Measurements from ENCODE around the gene PPM1D. TPM values are rescaled to one million over a fixed set of nuclear protein-coding genes. Genes with fewer than 3 reads are reported as not detected.

Gene PPM1D
- total RNA-seq, 4 donors from 2014 or later = 14.9 to 25.9 (median 15.6) TPM

DNA sequence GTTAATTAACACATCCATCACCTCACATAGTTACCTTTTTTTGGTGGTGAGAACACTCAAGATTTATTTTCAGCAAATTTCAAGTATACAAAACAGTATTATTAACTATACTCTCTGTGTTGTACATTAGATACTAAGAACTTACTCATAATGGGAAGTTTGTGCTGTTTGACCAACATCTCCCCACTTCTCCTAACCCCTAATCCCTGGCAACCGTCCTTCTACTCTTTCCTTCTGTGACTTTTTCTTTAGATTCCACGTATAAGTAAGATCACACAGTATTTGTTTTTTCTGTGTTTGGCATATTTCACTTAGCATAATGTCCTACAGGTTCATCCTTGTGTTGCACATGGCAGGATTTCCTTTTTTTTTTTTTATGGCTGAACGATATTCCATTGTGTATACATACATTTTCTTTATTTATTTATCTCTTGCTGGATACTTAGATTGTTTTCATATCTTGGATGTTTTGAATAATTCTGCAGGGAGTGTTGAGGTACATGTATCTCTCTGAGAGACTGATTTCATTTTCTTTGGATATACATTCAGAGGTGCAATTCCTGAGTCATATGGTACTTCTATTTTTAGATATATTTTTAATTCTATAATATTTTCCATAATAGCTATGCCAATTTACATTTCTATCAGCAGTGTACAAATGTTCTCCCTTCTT, 19.0 kb downstream of the PPM1D start:
- Histone ChIP-seq H3K27me3 (no peaks in the 10 kb centered on the region), H3K4me1 (peaks cover 0 to 39% (median 0%) of the 10 kb centered on the region in 4 donors), H3K36me3 (peaks cover 0 to 11% (median 0%) of the 10 kb centered on the region in 3 donors), H3K9me3 (no peaks in the 10 kb centered on the region), H3K27ac (no peak overlapping the region), H3K4me3 (no peak overlapping the region)
- WGBS, 2 donors = 20 to 29% methylated on average over 3 of the region's 3 CpGs
- TF ChIP-seq, protein P1, sequence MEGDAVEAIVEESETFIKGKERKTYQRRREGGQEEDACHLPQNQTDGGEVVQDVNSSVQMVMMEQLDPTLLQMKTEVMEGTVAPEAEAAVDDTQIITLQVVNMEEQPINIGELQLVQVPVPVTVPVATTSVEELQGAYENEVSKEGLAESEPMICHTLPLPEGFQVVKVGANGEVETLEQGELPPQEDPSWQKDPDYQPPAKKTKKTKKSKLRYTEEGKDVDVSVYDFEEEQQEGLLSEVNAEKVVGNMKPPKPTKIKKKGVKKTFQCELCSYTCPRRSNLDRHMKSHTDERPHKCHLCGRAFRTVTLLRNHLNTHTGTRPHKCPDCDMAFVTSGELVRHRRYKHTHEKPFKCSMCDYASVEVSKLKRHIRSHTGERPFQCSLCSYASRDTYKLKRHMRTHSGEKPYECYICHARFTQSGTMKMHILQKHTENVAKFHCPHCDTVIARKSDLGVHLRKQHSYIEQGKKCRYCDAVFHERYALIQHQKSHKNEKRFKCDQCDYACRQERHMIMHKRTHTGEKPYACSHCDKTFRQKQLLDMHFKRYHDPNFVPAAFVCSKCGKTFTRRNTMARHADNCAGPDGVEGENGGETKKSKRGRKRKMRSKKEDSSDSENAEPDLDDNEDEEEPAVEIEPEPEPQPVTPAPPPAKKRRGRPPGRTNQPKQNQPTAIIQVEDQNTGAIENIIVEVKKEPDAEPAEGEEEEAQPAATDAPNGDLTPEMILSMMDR (IDR thresholded peaks at IDR 0.05) = no peak
- no peak for TF ChIP-seq EP300 (IDR thresholded peaks at IDR 0.05)
- no peak for TF ChIP-seq POLR2A (IDR thresholded peaks at IDR 0.05)
- DNase-seq (ENCODE audit: low spot score in 2 of 2) = no peak

DNA sequence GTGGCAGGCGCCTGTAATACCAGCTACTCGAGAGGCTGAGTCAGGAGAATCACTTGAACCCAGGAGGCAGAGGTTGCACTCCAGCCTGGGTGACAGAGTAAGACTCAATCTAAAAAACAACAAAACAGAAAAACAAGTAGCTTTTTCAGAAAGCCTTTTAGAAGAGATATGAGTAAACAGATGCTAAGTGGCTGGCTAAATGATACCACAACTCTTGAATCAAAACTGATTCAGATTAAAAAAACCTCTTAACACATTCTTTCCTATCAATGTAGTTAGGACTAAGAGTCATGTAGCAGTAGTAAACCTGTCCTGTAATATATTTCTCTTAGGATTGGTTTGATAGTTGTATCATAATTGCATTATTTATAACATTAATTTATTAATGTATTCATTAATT, 23.0 kb downstream of the PPM1D start:
- H3K36me3 ChIP-seq = peaks cover 0 to 22% (median 0%) of the 10 kb centered on the region in 3 donors
- H3K27ac ChIP-seq = no peak overlapping the region
- peaks cover 0 to 21% (median 0%) of the 10 kb centered on the region in 4 donors for H3K4me1 ChIP-seq
- H3K27me3 ChIP-seq = no peaks in the 10 kb centered on the region
- no peak overlapping the region for H3K4me3 ChIP-seq
- DNase-seq (ENCODE audit: low spot score in 2 of 2) = no peak
- WGBS, 2 donors = 88 to 92% methylated on average over 2 of the region's 2 CpGs
- H3K9me3 ChIP-seq = no peaks in the 10 kb centered on the region
- TF ChIP-seq POLR2A (IDR thresholded peaks at IDR 0.05) (no peak), EP300 (IDR thresholded peaks at IDR 0.05) (no peak)
- TF ChIP-seq, protein P1 (IDR thresholded peaks at IDR 0.05) = no peak

DNA sequence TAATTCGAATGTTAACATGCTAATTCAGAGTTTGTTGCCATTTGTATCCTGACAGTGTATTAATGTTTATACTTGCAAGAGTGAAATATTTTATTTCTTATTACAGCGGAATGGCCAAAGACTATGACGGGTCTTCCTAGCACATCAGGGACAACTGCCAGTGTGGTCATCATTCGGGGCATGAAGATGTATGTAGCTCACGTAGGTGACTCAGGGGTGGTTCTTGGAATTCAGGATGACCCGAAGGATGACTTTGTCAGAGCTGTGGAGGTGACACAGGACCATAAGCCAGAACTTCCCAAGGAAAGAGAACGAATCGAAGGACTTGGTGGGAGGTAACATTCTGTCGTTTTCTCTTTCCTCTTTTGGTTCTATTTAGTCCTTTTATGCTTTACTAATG, 23.4 kb downstream of the PPM1D start:
- Histone ChIP-seq H3K4me3 (no peak overlapping the region), H3K36me3 (peaks cover 0 to 26% (median 0%) of the 10 kb centered on the region in 3 donors), H3K27me3 (no peaks in the 10 kb centered on the region), H3K9me3 (no peaks in the 10 kb centered on the region), H3K4me1 (peaks cover 0 to 16% (median 0%) of the 10 kb centered on the region in 4 donors), H3K27ac (no peak overlapping the region)
- TF ChIP-seq, protein P1 (IDR thresholded peaks at IDR 0.05) = no peak
- no peak for TF ChIP-seq EP300 (IDR thresholded peaks at IDR 0.05)
- no peak for TF ChIP-seq POLR2A (IDR thresholded peaks at IDR 0.05)
- DNase-seq (ENCODE audit: low spot score in 2 of 2) = no peak
- WGBS, 2 donors = 91 to 93% methylated on average over 9 of the region's 9 CpGs

DNA sequence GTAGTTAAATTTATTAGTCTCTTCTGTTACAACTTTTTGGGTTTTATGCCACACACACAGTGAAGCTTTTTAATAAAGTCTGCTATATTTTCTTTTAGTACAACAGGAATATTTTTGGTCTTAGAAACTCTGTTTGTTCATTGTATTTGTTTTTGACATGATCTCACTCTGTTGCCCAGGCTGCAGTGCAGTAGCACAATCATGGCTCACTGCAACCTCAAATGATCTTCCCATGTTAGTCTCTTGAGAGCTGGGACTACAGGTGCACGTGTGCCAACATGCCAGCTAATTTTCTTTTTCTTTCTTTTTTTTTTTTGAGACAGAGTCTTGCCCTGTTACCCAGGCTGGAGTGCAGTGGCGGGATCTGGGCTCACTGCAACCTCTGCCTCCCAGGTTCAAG, 27.1 kb downstream of the PPM1D start:
- Histone ChIP-seq H3K27me3 (no peaks in the 10 kb centered on the region), H3K9me3 (no peaks in the 10 kb centered on the region), H3K36me3 (peaks cover 0 to 26% (median 0%) of the 10 kb centered on the region in 3 donors), H3K4me1 (peaks cover 0 to 9% (median 0%) of the 10 kb centered on the region in 4 donors), H3K27ac (no peak overlapping the region), H3K4me3 (no peak overlapping the region)
- WGBS, 2 donors = 77 to 79% methylated on average over 2 of the region's 2 CpGs
- DNase-seq (ENCODE audit: low spot score in 2 of 2) = no peak
- no peak for TF ChIP-seq EP300 (IDR thresholded peaks at IDR 0.05)
- no peak for TF ChIP-seq POLR2A (IDR thresholded peaks at IDR 0.05)
- TF ChIP-seq, protein P1 (IDR thresholded peaks at IDR 0.05) = no peak

DNA sequence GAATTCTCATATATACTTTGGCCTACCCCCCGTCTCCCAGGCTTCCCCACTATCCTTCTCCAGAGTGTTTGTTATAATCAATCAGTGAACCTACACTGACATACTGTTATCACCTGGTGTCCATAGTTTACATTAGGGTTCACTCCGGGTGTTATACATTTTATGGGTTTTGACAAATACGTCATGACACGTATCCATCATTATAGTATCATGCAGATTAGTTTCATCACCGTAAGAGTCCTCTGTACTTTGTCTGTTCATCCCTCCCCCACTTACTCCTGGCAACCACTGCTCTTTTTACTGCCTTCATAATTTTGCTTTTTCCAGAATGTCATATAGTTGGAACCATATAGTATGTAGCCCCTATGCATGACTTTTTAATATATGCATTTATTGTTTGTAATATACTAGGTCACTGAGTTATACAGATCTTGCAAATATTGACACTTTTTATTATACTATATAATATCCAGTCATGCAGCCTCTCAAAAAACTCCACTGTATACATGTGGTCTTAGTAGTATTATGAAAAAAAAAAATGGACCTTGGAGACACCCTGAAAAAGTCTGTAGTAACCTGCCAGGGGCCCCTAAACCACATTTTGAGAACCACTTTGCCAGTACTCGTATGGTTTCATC, 28.4 kb downstream of the PPM1D start:
- no peak overlapping the region for H3K4me3 ChIP-seq
- TF ChIP-seq POLR2A (IDR thresholded peaks at IDR 0.05) = no peak
- TF ChIP-seq, protein P1 (IDR thresholded peaks at IDR 0.05) = no peak
- no peaks in the 10 kb centered on the region for H3K9me3 ChIP-seq
- peaks cover 0 to 9% (median 0%) of the 10 kb centered on the region in 4 donors for H3K4me1 ChIP-seq
- H3K27ac ChIP-seq = no peak overlapping the region
- no peaks in the 10 kb centered on the region for H3K27me3 ChIP-seq
- peaks cover 0 to 24% (median 0%) of the 10 kb centered on the region in 3 donors for H3K36me3 ChIP-seq
- 90 to 92% methylated on average over 6 of the region's 6 CpGs for WGBS, 2 donors
- no peak for DNase-seq (ENCODE audit: low spot score in 2 of 2)
